Activated CD8-positive, alpha-beta memory T cell treated with anti-CD3 and anti-CD28 coated beads, Interleukin-2, amount 50 U/mL, for 4 hours (primary cell): ENCODE measurements around the gene DNAJB11.

Source experiments
- DNase-seq: peaks from one replicate; pipeline ENCODE4 v3.0.0-alpha.2; 2020

The DNAJB11 gene

GRCh38 chr3:186598108-186598784, 27.7 kb downstream of the DNAJB11 start:
- no peak for DNase-seq

DNA sequence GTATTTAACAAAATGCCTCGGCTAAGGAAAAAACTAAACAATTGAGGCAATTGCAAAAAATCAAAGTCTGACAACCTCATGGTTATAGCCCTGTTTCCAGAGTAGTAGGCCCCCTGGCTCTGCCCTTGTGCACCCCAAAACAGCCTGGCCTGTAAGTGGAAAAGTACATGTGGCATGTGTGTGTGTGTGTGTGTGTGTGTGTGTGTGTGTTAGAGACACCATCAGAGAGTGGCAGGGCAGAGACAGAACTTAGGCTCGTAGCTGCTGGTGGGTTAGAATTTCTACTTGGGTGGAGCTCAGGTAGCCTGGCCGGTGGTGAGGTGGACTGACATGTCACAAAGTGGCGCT, 28.2 kb downstream of the DNAJB11 start:
- no peak for DNase-seq

- DNase-seq = no peak
Measured at GRCh38 chr3:186599142-186599784, 28.7 kb downstream of the DNAJB11 start.

GRCh38 chr3:186599785-186600166, 29.3 kb downstream of the DNAJB11 start:
- no peak for DNase-seq

- DNase-seq = no peak
Measured at GRCh38 chr3:186600896-186601295, 30.4 kb downstream of the DNAJB11 start.

GRCh38 chr3:186603159-186603558, 32.6 kb downstream of the DNAJB11 start:
- no peak for DNase-seq

DNA sequence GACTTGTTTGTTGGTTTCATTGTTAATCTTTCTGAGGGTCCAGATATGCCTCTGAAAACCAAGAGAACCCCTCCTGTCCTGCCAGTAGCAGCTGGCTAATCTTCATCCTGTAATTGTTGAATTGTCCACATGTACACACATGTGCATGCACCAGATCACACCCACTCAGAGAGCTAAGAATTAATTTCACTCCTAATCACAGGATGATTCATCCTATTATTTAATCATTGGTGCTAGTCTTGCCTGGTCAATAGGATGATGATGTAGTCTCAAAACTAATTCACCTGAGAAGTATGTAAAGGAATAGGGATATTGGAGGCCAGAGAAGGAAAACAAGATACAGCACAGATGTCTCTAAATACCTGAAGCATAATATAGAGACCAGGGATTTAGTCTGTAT, 34.6 kb downstream of the DNAJB11 start:
- DNase-seq = no peak

GRCh38 chr3:186605561-186606545, 35.3 kb downstream of the DNAJB11 start:
- no peak for DNase-seq

- no peak for DNase-seq
Measured at GRCh38 chr3:186608624-186609215, 38.2 kb downstream of the DNAJB11 start.

- no peak for DNase-seq
Measured at GRCh38 chr3:186609247-186609868, 38.8 kb downstream of the DNAJB11 start.

GRCh38 chr3:186612065-186612464, 41.5 kb downstream of the DNAJB11 start:
- no peak for DNase-seq

DNA sequence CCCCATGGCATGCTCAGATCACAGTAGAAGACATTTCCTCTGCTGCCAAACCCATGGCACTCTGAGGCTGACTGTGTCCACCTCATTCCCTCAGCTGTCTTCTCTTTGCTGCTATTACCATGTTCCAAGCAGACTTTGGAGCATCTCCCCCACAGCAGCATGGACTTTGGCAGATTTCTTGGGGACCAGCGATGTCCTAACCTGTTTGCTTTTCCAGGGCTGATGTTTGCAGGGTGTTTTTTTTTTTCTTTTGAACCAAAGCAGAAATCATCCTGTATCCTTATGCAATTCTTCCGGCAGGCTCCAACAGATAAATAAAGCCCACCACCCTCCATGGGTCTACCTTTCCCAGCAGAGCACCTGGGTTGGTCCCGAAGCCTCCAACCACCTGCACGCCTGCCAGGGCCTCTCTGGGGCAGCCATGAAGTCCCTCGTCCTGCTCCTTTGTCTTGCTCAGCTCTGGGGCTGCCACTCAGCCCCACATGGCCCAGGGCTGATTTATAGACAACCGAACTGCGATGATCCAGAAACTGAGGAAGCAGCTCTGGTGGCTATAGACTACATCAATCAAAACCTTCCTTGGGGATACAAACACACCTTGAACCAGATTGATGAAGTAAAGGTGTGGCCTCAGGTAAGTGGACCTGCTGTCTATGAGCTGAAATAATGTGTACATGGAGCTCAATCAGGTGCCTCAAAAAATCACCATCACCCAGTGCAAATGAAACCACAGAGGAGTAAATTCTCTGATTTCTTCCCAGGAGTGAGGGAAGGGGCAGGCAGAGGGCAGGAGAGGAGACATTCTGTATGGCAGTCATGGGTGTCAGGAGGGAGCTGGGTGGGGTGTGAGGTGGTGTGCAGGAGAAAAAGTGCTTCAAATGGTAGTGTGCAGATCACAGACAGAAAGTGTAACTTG, 42.5 kb downstream of the DNAJB11 start, which contains the start of gene AHSG:
AHSG (plus strand) TSS at position 340 of the 916 bp plus-strand sequence; CDS start at position 422, 82 bp downstream.
- no peak for DNase-seq

DNA sequence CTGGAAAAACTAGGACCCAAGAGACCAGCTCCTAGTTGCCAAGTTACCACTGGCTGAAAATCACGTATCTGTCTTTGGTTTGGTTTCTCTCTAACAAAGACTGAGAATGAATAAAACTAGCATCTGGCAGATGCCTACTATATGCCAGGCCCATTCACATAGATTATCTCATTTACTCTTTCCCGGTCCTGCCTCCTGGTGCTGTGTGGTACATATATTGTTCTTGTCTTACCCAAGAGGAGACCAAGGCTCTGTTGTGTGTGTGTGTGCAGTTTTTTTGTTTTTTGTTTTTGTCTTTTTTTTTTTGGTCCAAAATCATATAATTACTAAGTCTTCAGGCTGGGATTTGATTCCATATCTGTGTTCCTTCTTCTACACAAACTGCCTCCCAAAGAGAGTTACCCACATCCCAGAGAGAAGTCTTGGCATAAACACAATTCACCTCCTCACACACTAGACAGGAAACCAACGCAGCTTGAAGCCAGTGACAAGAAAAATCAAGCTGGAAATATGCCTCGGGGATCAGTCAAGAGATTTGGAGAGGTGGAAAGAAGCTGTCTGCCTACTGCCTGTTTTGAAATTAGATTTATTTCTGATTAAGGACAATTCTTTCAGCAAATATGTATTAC, 43.2 kb downstream of the DNAJB11 start:
- no peak for DNase-seq

DNA sequence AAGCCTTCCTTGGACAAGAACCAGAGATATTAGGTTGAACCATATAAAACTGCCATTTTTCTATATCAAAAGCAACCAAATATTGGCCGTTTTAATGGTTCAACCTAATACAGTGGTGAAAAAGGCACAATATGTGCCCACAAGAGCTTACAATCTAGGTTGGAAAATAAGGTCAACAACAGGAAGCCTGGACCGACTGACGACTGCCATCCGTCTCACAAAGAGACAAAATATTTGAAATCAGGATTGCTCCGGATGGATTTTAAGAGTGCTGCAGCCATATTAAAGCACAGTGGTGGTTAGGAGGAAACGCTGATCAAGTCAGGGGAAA, 43.7 kb downstream of the DNAJB11 start:
- no peak for DNase-seq

GRCh38 chr3:186614597-186615483, 44.3 kb downstream of the DNAJB11 start:
- DNase-seq = peak; percentile 74

- no peak for DNase-seq
Measured at GRCh38 chr3:186616299-186616617, 45.7 kb downstream of the DNAJB11 start.

GRCh38 chr3:186617036-186617946, 46.8 kb downstream of the DNAJB11 start:
- DNase-seq = peak; percentile 81

GRCh38 chr3:186618318-186618938, 47.9 kb downstream of the DNAJB11 start:
- no peak for DNase-seq

GRCh38 chr3:186619787-186620212, 49.3 kb downstream of the DNAJB11 start:
- no peak for DNase-seq
